GM19468 (cell line): ENCODE results near the gene PHF21A.

Experiments used
- ATAC-seq: cut with Tn5 transposase; IDR thresholded peaks from one replicate; pipeline ENCODE4 v1.9.1; 2021; ENCODE audit warnings: mild to moderate bottlenecking, moderate library complexity, moderate number of reproducible peaks; ENCODE audit not compliant: unreplicated experiment; ENCODE audit errors: extremely low read depth

Gene PHF21A

DNA sequence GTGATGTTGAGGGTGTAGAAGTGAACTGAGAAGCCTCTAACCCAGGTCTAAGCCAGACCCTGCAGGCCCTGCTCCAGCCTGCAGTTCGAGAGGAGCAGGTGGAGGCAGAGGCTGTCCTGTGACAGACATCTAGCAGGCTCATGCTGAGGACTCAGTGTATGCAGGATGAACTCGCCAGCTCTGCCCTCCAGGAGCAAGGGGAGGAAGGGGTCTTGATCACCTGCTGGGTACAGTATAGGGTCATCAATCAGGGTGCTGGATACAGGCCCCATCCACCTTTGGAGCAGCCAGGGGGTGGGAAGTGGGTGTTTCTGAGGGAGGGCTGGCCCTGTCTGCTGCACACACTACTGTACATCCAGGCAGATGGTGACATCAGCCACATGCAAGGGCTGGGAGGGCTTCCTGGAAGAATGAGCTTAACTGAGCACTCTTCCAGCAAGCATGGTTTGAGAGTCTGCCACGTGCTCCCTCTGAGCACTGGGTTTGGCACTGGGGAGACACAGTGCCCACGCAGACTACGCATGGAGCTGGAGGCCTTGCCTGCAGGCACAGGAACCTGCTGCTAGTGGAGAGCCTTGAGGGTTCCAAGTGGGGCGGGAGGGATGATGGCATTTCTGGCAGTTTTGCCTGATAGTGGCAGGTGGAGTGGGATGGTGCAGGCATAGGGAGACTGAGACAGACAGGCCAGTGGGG, 226.6 kb downstream of the PHF21A start:
- ATAC-seq = no peak

DNA sequence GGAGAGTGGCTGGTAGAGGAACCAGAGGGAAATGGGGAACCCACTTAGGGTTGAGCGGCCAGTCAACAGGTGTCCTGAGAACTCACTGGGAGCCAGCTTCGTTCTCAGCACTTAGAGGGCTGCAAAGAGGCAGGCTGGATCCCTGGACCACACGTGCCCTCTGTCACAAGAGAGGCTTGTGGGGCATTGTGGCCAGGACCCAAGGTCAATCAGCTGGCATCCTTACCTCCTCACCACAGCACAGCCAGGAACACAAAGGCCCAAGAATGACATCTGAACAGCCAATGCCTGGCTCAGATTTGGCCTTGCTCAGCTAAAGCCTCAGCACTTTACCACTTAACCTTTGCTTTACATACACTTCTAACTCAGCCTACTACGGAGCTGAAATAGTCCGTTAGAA, 228.4 kb downstream of the PHF21A start:
- ATAC-seq = no peak

DNA sequence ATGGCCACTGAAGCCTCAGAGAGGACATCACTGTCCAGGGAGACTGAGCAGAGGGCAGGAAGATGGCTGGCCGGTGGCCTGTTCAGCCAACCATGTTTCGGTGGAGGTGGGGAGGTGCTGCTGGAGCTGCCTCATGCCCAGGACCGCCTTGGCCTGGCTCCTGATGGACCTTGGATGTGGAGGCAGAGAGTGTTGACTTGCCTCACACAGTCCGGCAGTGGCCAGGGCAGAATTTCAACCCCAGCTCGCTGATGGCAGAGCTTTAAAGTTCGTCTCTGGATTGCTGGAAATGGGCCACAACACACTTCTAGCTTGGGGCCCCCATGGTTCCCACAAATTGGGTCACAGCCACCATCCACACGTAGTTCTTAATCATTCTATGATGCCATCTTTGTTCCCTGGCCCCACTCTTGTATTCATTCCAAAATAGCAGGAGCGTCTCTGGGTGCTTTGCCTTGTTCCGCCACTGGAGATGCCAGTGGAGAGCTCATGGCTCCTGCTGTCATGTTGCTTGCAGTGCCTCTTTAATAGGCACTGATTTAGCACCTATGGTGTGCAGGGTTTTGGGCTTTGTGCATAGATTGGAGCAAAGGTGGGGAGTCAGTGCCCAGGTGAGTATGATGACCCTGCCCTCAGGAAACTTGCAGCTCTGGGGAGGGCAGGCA, 230.2 kb downstream of the PHF21A start:
- ATAC-seq = no peak

DNA sequence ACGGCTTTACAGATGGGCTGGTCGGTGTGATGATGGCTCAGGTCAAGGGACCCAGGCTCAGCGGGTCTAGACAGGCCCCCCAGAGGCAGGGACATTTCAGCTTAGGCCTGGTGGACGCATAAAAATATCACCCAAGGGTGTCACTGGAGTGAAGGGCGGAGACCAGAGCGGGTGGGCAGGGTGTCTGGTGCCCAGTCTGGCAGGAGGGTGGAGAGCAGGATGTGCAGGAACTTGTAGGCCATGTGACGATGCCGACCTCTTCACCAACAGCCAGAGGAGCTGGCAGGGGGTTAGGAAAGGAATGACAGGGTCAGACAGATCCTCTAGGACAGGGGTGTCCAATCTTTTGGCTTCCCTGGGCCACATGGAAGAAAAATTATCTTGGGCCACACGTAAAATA, 231.3 kb downstream of the PHF21A start:
- no peak for ATAC-seq

DNA sequence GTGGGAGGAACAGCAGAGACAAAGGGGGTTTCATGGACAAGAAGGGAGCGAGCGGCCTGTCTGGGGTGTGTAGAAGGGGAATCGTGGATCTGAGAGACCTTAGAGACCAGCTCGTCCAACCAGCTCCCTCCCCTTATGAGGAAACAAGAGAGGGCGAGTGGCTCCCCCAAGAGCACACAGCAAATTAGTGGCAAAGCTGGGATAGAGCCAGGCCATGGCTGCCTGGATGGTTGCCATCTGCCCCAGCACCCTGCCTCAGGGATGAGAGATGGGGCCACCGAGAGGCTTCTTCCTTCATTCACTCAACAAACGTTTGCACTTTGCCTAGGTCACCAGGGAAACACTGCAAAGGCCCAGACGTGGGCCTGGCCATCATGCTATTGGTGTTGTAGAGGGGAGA, 231.7 kb downstream of the PHF21A start:
- no peak for ATAC-seq

DNA sequence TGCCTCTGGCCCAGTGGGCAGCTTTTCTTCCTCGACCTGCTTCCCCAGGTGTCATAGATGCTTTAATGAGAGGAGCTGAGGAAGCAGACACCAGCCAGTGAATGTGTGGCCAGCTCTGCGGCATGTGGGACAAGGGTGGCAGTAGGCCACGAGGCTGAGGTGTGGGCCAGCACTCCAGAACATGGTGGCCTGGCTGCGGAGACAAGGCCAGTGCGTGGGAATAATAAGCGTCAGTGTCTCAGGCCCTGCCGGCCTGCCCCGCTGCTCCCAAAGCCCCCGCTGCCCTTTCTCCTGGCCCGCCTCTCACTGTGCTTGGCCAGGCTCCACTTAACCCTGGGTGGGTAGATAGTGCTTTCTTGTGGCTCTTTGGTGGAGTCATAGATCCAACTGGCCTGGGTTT, 233.7 kb downstream of the PHF21A start:
- no peak for ATAC-seq

DNA sequence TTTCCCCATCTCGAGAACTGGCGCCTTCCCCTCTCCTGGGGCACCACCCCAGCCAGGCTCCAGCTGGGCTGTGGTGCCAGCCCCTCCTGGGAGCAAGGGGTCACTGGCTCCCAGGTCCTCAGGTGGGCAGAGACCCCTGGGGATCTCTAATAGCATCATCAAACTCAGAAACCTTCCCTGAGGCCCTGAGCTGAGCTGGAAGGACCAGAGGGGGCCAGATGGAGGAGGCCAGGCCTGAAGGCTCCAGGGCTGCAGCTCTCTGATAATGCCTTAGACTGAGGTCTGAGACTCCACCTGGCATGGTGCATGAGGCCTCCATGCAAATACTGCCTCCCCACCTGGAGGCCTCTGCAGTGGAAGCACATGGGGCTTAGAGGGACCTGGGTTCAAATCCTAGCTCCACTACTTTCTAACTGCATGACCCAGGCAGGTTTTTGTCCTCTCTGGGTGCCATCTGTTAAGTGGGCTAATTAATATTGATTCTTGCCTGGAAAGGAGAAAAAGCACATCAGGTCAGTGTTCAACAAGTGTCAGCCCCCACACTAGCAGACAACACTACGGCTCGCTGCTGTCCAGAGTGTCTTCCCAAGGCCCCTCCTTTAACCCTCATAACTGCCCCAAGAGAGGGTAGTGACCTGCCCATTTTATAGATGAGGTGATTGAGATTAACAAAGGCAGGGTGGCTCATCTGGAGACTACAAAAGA, 234.3 kb downstream of the PHF21A start:
- no peak for ATAC-seq

DNA sequence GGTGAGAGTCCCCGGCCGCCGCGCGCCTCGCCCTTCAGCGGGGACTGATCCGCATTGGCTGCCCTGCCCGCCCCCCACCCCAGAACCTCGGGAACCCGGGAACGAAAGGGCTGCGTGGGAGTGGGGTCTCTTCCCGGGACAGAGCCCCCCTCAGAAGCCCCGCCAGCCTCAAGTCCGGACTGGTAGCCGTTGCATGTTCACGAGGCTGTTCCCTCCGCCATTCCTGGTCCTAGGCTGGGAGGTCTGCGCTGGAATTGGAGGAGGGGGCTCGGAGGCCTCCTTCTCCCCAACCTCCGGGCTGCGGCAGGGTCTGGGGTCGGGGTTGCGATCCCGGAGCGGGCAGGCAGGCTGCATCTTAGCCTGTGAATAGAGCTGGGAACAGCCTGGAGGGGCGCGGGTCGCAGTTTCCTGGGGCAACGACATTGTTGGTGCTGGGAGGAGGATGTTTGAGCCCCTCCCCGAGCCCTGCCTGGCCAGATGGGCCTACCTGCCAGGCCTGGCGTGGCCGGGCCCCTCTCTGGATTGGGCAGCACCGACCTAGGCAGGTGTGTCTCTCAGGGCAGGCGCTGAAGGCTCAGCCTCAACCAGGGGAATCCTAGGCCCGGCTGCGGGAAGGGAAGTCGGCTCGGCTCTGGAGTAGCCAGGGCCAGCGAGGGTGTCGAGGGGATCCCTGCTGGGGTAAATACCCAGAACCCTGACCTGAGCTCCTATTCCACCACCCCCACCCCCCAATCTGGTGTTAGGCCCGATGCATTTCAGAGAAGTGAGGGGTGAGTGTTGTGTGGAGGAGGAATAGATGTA, 235.1 kb downstream of the PHF21A start:
- ATAC-seq = no peak

DNA sequence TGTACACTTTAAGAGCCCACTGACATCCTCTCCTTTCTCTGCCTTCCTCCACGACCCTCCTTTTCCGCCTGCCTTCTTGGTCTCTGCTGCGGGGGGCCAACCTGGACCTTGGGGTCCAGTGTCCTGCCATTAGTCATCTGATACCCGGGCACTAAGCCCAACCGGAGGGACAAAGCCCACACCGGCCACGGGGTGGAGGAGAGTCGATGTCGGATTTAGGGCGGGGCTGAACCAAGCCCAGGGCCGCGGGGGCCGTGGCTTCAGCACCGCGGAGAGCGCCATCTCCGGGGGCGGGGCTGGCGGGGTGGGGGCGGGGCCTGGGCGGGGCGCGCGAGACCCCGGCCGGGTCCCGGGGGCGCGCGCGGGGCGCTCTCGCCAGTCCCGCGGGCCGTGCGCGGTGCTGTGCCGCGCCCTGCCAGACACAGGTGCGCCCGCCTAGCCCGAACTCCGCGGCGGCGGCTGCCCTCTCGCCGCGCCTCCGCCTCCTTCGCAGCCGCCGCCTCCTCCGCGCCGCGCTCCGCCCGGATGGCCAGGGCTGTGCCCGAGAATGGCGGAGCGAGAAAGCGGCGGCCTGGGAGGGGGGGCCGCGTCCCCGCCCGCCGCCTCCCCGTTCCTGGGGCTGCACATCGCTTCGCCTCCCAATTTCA, 235.9 kb downstream of the PHF21A start, which contains the start of gene MAPK8IP1:
Gene MAPK8IP1 (plus strand): TSS at position 378 of the 647 bp plus-strand sequence. CDS start 170 bp downstream, at position 548.
- ATAC-seq = peak; percentile 18

DNA sequence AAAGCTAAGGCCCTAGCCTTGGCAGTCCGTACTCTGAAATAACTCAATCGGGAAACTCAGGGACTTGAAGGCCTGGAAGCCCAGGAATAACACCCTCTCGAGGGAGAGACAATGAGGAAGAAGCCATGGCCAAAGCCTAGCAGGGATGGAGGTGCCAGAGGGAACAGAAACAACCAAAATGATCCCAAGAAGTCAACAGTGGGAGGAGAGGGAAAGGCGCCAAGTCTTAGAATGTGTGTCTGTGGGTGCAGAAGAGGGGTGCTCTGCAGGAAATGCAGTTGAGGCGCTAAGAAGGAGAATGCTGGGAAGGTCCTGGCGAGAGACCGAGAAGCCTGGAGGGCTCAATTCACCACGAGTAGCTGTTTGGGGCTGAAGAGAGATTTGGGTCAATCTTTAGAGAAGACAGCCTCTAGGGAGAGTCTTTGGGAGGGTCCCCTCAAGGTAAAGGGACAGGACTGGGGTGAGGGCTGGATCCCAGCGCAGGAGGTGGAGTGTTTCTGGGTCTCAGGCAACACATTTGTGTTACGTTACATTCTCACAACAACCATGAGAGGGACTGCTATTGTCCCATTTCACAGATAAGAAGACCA, 236.6 kb downstream of the PHF21A start:
- no peak for ATAC-seq
